CD4-positive, alpha-beta T cell treated with Interleukin-10 for 1 hour (primary cell): ENCODE measurements around the gene RCN1.
"Not testable (repeated sequence)": the region's sequence is repeated elsewhere in the genome, so short reads cannot be mapped to it uniquely, and the experiment has no call there.

Experiments
- DNase-seq: peaks from one replicate; pipeline ENCODE4 v3.0.0-alpha.2; 2020

Gene RCN1

GRCh38 chr11:32113920-32114203 lies 23.0 kb downstream of the RCN1 start:
- no peak for DNase-seq

GRCh38 chr11:32115446-32115845 lies 24.6 kb downstream of the RCN1 start:
- no peak for DNase-seq

GRCh38 chr11:32116668-32117067 lies 25.8 kb downstream of the RCN1 start:
- DNase-seq = no peak

GRCh38 chr11:32118025-32118974 lies 27.4 kb downstream of the RCN1 start:
- DNase-seq = no peak

- DNase-seq = not testable (repeated sequence)
Measured at GRCh38 chr11:32119139-32119538, 28.3 kb downstream of the RCN1 start.

- DNase-seq = peak; percentile 12
Measured at GRCh38 chr11:32121012-32121411, 30.1 kb downstream of the RCN1 start.

- DNase-seq = no peak
Measured at GRCh38 chr11:32122200-32122599, 31.3 kb downstream of the RCN1 start.

GRCh38 chr11:32131321-32131720 lies 40.4 kb downstream of the RCN1 start:
- DNase-seq = no peak

GRCh38 chr11:32136657-32137056 lies 45.8 kb downstream of the RCN1 start:
- no peak for DNase-seq

GRCh38 chr11:32137263-32137662 lies 46.4 kb downstream of the RCN1 start:
- DNase-seq = no peak

GRCh38 chr11:32137869-32138268 lies 47.0 kb downstream of the RCN1 start:
- no peak for DNase-seq

- no peak for DNase-seq
Measured at GRCh38 chr11:32138902-32139301, 48.0 kb downstream of the RCN1 start.

GRCh38 chr11:32139896-32140520 lies 49.1 kb downstream of the RCN1 start:
- DNase-seq = no peak

- no peak for DNase-seq
Measured at GRCh38 chr11:32141745-32142546, 51.1 kb downstream of the RCN1 start.

GRCh38 chr11:32143378-32143777 lies 52.5 kb downstream of the RCN1 start:
- no peak for DNase-seq

- no peak for DNase-seq
Measured at GRCh38 chr11:32145282-32145681, 54.4 kb downstream of the RCN1 start.

GRCh38 chr11:32148895-32149294 lies 58.0 kb downstream of the RCN1 start:
- no peak for DNase-seq

- DNase-seq = no peak
Measured at GRCh38 chr11:32149748-32150147, 58.9 kb downstream of the RCN1 start.

- no peak for DNase-seq
Measured at GRCh38 chr11:32151027-32151426, 60.2 kb downstream of the RCN1 start.

GRCh38 chr11:32152216-32152615 lies 61.3 kb downstream of the RCN1 start:
- DNase-seq = no peak

- no peak for DNase-seq
Measured at GRCh38 chr11:32152821-32153220, 61.9 kb downstream of the RCN1 start.

- DNase-seq = no peak
Measured at GRCh38 chr11:32153747-32154146, 62.9 kb downstream of the RCN1 start.

- no peak for DNase-seq
Measured at GRCh38 chr11:32154275-32154674, 63.4 kb downstream of the RCN1 start.
